Measurements from ENCODE around the gene WDTC1. TPM values are rescaled to one million over a fixed set of nuclear protein-coding genes. Genes with fewer than 3 reads are reported as not detected.

WDTC1 gene
- total and polyA plus RNA-seq, 2 of the 13 experiments (the other 11 are each of a cell fraction or from before 2014, with no cell fraction given) = 5.5 TPM

GRCh38 chr1:27306892-27307761, 72.7 kb downstream of the WDTC1 start (continued):
- TF ChIP-seq EEA1 (CRISPR knock-in tag; IDR thresholded peaks at IDR 0.05; ENCODE audit: borderline replicate concordance) (no peak), ZFX (CRISPR knock-in tag; IDR thresholded peaks at IDR 0.05; ENCODE audit: low read depth) (0 out of 2 replicates have a peak, but pooled peaks have one; percentile 18), KIAA2018 (CRISPR knock-in tag; IDR thresholded peaks at IDR 0.05; ENCODE audit: borderline replicate concordance) (no peak), TIGD3 (CRISPR knock-in tag; IDR thresholded peaks at IDR 0.05; ENCODE audit: borderline replicate concordance) (no peak), ZNF570 (CRISPR knock-in tag; IDR thresholded peaks at IDR 0.05; ENCODE audit: borderline replicate concordance) (no peak), ZBTB37 (CRISPR knock-in tag; IDR thresholded peaks at IDR 0.05) (no peak), STAG1 (CRISPR knock-in tag; IDR thresholded peaks at IDR 0.05) (peak; percentile 30; the same call in 1 of the 2 replicates), MAFK (conservative IDR thresholded peaks at IDR 0.05 in 1 of 2, IDR thresholded peaks at IDR 0.05 in 1 of 2; ENCODE audit: low read length in 2 of 2) (0 out of 4 replicates have a peak, but pooled peaks of 1 of the 2 experiments have one; percentile 12), THAP9 (CRISPR knock-in tag; IDR thresholded peaks at IDR 0.05; ENCODE audit: borderline replicate concordance) (no peak), TAF1 (CRISPR knock-in tag; IDR thresholded peaks at IDR 0.05) (no peak), RARG (CRISPR knock-in tag; IDR thresholded peaks at IDR 0.05; ENCODE audit: low read depth) (no peak)
